ENCODE results near the gene PHF23.

PHF23 gene

GRCh38 chr17:7236808-7237207 is 2.4 kb downstream of the PHF23 start:
- peaks cover 51% of the 10 kb centered on the region for H3K36me3 ChIP-seq (ENCODE audit: insufficient read depth, low read length)
- H3K9me3 ChIP-seq (ENCODE audit: insufficient read depth, low read length, severe bottlenecking) = no peaks in the 10 kb centered on the region
- H3K4me1 ChIP-seq (ENCODE audit: insufficient read depth, low read length) = peaks cover 73% of the 10 kb centered on the region
- H3K4me2 ChIP-seq (ENCODE audit: insufficient read depth, low read length) = peak overlapping the region; percentile 99
- ATAC-seq (ENCODE audit: insufficient read depth, low read depth) (no peak), DNase-seq (no peak)
- peak overlapping the region; percentile 81; the same call in 1 of the 2 replicates for H3K27ac ChIP-seq (ENCODE audit: low read length)
- no peak overlapping the region; a peak in 1 of 4 replicates for H3K4me3 ChIP-seq (ENCODE audit: low read depth in 1 of 2, low read length in 2 of 2)
- no peak for TF ChIP-seq EZH2 (IDR thresholded peaks at IDR 0.05; ENCODE audit: borderline replicate concordance, low read depth, low read length, severe bottlenecking)
- H3K9ac ChIP-seq (ENCODE audit: low read depth, low read length) = peak overlapping the region; percentile 88
- peaks cover 88% of the 10 kb centered on the region for H3K79me2 ChIP-seq (ENCODE audit: insufficient read depth, low read length)
- H3K27me3 ChIP-seq (ENCODE audit: insufficient read depth, low read length, poor library complexity) = no peaks in the 10 kb centered on the region
- H2AFZ ChIP-seq (ENCODE audit: low read depth, low read length) = no peak overlapping the region
- H4K20me1 ChIP-seq (ENCODE audit: insufficient read depth, low read length) = peaks cover 38% of the 10 kb centered on the region

- Histone ChIP-seq H4K20me1 (ENCODE audit: insufficient read depth, low read length) (peaks cover 40% of the 10 kb centered on the region), H3K27ac (ENCODE audit: low read length) (peak overlapping the region; percentile 97), H2AFZ (ENCODE audit: low read depth, low read length) (no peak overlapping the region), H3K9ac (ENCODE audit: low read depth, low read length) (peak overlapping the region; percentile 90; the same call in 1 of the 2 replicates), H3K4me2 (ENCODE audit: insufficient read depth, low read length) (peak overlapping the region; percentile 99), H3K4me1 (ENCODE audit: insufficient read depth, low read length) (peaks cover 69% of the 10 kb centered on the region), H3K36me3 (ENCODE audit: insufficient read depth, low read length) (peaks cover 48% of the 10 kb centered on the region), H3K79me2 (ENCODE audit: insufficient read depth, low read length) (peaks cover 88% of the 10 kb centered on the region), H3K9me3 (ENCODE audit: insufficient read depth, low read length, severe bottlenecking) (no peaks in the 10 kb centered on the region), H3K27me3 (ENCODE audit: insufficient read depth, low read length, poor library complexity) (no peaks in the 10 kb centered on the region), H3K4me3 (ENCODE audit: low read depth in 1 of 2, low read length in 2 of 2) (0 out of 4 replicates have a peak overlapping the region, but pooled peaks of 1 of the 2 experiments have one; percentile 83)
- no peak for ATAC-seq (ENCODE audit: insufficient read depth, low read depth)
- TF ChIP-seq EZH2 (IDR thresholded peaks at IDR 0.05; ENCODE audit: borderline replicate concordance, low read depth, low read length, severe bottlenecking) (no peak), CTCF (IDR thresholded peaks at IDR 0.05; ENCODE audit: borderline replicate concordance, extremely low read depth, low read length, poor library complexity, severe bottlenecking) (no peak)
- DNase-seq = no peak
Observed at GRCh38 chr17:7235693-7236665, 3.3 kb downstream of the PHF23 start.

- Histone ChIP-seq H4K20me1 (ENCODE audit: insufficient read depth, low read length) (peaks cover 57% of the 10 kb centered on the region), H3K4me1 (ENCODE audit: insufficient read depth, low read length) (peaks cover 61% of the 10 kb centered on the region), H3K9ac (ENCODE audit: low read depth, low read length) (peak within 1 kb of the TSS; percentile 90), H3K79me2 (ENCODE audit: insufficient read depth, low read length) (peaks cover 98% of the 10 kb centered on the region), H3K27me3 (ENCODE audit: insufficient read depth, low read length, poor library complexity) (no peaks in the 10 kb centered on the region), H3K9me3 (ENCODE audit: insufficient read depth, low read length, severe bottlenecking) (no peaks in the 10 kb centered on the region), H3K4me2 (ENCODE audit: insufficient read depth, low read length) (peak within 1 kb of the TSS; percentile 99), H3K27ac (ENCODE audit: low read length) (peak within 1 kb of the TSS; percentile 97), H3K36me3 (ENCODE audit: insufficient read depth, low read length) (peaks cover 55% of the 10 kb centered on the region), H3K4me3 (ENCODE audit: low read depth in 1 of 2, low read length in 2 of 2) (peak within 1 kb of the TSS; percentile 83 to 93), H2AFZ (ENCODE audit: low read depth, low read length) (peak within 1 kb of the TSS; percentile 75)
- ATAC-seq (ENCODE audit: insufficient read depth, low read depth) (peak; percentile 59), DNase-seq (peak; percentile 96)
- TF ChIP-seq CTCF (IDR thresholded peaks at IDR 0.05; ENCODE audit: borderline replicate concordance, extremely low read depth, low read length, poor library complexity, severe bottlenecking) = no peak
- no peak for TF ChIP-seq EZH2 (IDR thresholded peaks at IDR 0.05; ENCODE audit: borderline replicate concordance, low read depth, low read length, severe bottlenecking)
Observed at GRCh38 chr17:7234083-7234951, 4.9 kb downstream of the PHF23 start, which contains the start of gene DVL2. Gene DVL2, minus strand, starts transcription at chr17:7234517. Its CDS starts 255 bp downstream, at chr17:7234262.

Data from DND-41 (cell line).